Measurements from ENCODE around the gene PXDC1.
"Not testable (repeated sequence)": the region's sequence is repeated elsewhere in the genome, so short reads cannot be mapped to it uniquely, and the experiment has no call there.

DNA sequence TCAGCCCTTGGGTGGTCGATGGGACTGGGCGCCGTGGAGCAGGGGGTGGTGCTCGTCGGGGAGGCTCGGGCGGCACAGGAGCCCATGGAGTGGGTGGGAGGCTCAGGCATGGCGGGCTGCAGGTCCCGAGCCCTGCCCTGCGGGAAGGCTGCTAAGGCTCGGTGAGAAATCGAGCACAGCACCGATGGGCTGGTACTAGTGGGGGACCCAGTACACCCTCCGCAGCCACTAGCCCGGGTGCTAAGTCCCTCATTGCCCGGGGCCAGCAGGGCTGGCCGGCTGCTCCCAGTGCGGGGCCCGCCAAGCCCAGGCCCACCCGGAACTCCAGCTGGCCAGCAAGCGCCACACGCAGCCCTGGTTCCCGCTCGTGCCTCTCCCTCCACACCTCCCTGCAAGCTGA, 30.7 kb downstream of the PXDC1 start:
- TF ChIP-seq, protein P1, sequence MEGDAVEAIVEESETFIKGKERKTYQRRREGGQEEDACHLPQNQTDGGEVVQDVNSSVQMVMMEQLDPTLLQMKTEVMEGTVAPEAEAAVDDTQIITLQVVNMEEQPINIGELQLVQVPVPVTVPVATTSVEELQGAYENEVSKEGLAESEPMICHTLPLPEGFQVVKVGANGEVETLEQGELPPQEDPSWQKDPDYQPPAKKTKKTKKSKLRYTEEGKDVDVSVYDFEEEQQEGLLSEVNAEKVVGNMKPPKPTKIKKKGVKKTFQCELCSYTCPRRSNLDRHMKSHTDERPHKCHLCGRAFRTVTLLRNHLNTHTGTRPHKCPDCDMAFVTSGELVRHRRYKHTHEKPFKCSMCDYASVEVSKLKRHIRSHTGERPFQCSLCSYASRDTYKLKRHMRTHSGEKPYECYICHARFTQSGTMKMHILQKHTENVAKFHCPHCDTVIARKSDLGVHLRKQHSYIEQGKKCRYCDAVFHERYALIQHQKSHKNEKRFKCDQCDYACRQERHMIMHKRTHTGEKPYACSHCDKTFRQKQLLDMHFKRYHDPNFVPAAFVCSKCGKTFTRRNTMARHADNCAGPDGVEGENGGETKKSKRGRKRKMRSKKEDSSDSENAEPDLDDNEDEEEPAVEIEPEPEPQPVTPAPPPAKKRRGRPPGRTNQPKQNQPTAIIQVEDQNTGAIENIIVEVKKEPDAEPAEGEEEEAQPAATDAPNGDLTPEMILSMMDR (IDR thresholded peaks at IDR 0.05), result not testable (repeated sequence)
- TF ChIP-seq POLR2A, POLR2AphosphoS5, EP300 (IDR thresholded peaks at IDR 0.05): not testable (repeated sequence)
